ENCODE data around the gene KIAA1217. TPM values are rescaled to one million over a fixed set of nuclear protein-coding genes. Genes with fewer than 3 reads are reported as not detected.
A peak's percentile ranks its signal among the peaks of the same experiment; 100 is the strongest.

The KIAA1217 gene
- total RNA-seq, 1 donor from 2014 or later = 161 TPM

- Mint-ChIP-seq H3K27ac (peak overlapping the region; percentile 89), H3K27me3 (ENCODE audit: low read depth) (no peaks in the 10 kb centered on the region), H3K9me3 (no peaks in the 10 kb centered on the region), H3K36me3 (peaks cover 15% of the 10 kb centered on the region), H3K4me3 (no peak overlapping the region), H3K4me1 (peaks cover 52% of the 10 kb centered on the region)
- DNase-seq (ENCODE audit: low spot score in 2 of 2, unreplicated experiment in 2 of 2) = no peak
- TF ChIP-seq, protein P1, sequence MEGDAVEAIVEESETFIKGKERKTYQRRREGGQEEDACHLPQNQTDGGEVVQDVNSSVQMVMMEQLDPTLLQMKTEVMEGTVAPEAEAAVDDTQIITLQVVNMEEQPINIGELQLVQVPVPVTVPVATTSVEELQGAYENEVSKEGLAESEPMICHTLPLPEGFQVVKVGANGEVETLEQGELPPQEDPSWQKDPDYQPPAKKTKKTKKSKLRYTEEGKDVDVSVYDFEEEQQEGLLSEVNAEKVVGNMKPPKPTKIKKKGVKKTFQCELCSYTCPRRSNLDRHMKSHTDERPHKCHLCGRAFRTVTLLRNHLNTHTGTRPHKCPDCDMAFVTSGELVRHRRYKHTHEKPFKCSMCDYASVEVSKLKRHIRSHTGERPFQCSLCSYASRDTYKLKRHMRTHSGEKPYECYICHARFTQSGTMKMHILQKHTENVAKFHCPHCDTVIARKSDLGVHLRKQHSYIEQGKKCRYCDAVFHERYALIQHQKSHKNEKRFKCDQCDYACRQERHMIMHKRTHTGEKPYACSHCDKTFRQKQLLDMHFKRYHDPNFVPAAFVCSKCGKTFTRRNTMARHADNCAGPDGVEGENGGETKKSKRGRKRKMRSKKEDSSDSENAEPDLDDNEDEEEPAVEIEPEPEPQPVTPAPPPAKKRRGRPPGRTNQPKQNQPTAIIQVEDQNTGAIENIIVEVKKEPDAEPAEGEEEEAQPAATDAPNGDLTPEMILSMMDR (IDR thresholded peaks at IDR 0.05; ENCODE audit: unreplicated experiment) = no peak
These were observed 172.5 kb downstream of the KIAA1217 start for GRCh38 chr10:24381235-24382010.

- Mint-ChIP-seq H3K27me3 (ENCODE audit: low read depth) (no peaks in the 10 kb centered on the region), H3K4me3 (no peak overlapping the region), H3K36me3 (peaks cover 19% of the 10 kb centered on the region), H3K4me1 (peaks cover 52% of the 10 kb centered on the region), H3K27ac (peak overlapping the region; percentile 89), H3K9me3 (no peaks in the 10 kb centered on the region)
- TF ChIP-seq, protein P1 (IDR thresholded peaks at IDR 0.05; ENCODE audit: unreplicated experiment) = no peak
- no peak for DNase-seq (ENCODE audit: low spot score in 2 of 2, unreplicated experiment in 2 of 2)
These were observed 173.1 kb downstream of the KIAA1217 start for GRCh38 chr10:24382045-24382444.

GRCh38 chr10:24382596-24382978, 173.6 kb downstream of the KIAA1217 start:
- Mint-ChIP-seq H3K9me3 (no peaks in the 10 kb centered on the region), H3K4me3 (no peak overlapping the region), H3K36me3 (peaks cover 22% of the 10 kb centered on the region), H3K4me1 (peaks cover 52% of the 10 kb centered on the region), H3K27me3 (ENCODE audit: low read depth) (no peaks in the 10 kb centered on the region), H3K27ac (peak overlapping the region; percentile 98)
- no peak for DNase-seq (ENCODE audit: low spot score in 2 of 2, unreplicated experiment in 2 of 2)
- TF ChIP-seq, protein P1 (IDR thresholded peaks at IDR 0.05; ENCODE audit: unreplicated experiment) = no peak

GRCh38 chr10:24382979-24383663, 174.2 kb downstream of the KIAA1217 start:
- H3K36me3 Mint-ChIP-seq = peaks cover 21% of the 10 kb centered on the region
- peak overlapping the region; percentile 13 for H3K4me3 Mint-ChIP-seq
- H3K27me3 Mint-ChIP-seq (ENCODE audit: low read depth) = no peaks in the 10 kb centered on the region
- H3K27ac Mint-ChIP-seq = peak overlapping the region; percentile 98
- no peaks in the 10 kb centered on the region for H3K9me3 Mint-ChIP-seq
- peaks cover 52% of the 10 kb centered on the region for H3K4me1 Mint-ChIP-seq
- TF ChIP-seq, protein P1 (IDR thresholded peaks at IDR 0.05; ENCODE audit: unreplicated experiment) = no peak
- DNase-seq (ENCODE audit: low spot score in 2 of 2, unreplicated experiment in 2 of 2) = peak in 1 of 2 experiments; percentile 23

DNA sequence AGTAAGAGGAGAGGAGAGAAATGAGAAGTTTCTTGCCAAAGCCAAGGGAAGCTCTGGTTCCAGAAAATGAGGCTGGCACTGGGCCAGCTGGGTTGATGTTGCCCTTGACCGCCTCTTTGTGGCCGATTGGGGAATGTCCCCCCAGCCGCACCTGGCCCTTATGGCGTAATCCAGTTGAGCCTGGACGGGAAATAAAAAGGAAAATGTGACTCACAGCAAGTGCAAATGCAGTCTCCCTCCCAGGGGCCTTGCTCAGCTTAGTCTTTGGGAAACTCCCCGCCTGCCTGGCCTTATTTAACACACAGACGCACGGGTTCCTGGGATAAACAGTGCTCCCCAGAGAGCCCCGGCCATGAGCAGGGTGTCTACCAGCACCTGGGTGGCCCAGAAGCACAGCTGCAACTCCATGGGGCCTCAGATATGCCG, 174.8 kb downstream of the KIAA1217 start:
- H3K27ac Mint-ChIP-seq = peak overlapping the region; percentile 98
- DNase-seq (ENCODE audit: low spot score in 2 of 2, unreplicated experiment in 2 of 2) = peak; percentile 78 to 86
- no peaks in the 10 kb centered on the region for H3K9me3 Mint-ChIP-seq
- H3K27me3 Mint-ChIP-seq (ENCODE audit: low read depth) = no peaks in the 10 kb centered on the region
- TF ChIP-seq, protein P1 (IDR thresholded peaks at IDR 0.05; ENCODE audit: unreplicated experiment) = peak; percentile 33
- H3K4me1 Mint-ChIP-seq = peaks cover 52% of the 10 kb centered on the region
- peaks cover 22% of the 10 kb centered on the region for H3K36me3 Mint-ChIP-seq
- peak overlapping the region; percentile 13 for H3K4me3 Mint-ChIP-seq
